ENCODE results near the gene ATAD2B. TPM values are rescaled to one million over a fixed set of nuclear protein-coding genes. Genes with fewer than 3 reads are reported as not detected.

ATAD2B gene
- polyA plus RNA-seq, 3 donors, result 2.0 to 3.9 (median 3.2) TPM

DNA sequence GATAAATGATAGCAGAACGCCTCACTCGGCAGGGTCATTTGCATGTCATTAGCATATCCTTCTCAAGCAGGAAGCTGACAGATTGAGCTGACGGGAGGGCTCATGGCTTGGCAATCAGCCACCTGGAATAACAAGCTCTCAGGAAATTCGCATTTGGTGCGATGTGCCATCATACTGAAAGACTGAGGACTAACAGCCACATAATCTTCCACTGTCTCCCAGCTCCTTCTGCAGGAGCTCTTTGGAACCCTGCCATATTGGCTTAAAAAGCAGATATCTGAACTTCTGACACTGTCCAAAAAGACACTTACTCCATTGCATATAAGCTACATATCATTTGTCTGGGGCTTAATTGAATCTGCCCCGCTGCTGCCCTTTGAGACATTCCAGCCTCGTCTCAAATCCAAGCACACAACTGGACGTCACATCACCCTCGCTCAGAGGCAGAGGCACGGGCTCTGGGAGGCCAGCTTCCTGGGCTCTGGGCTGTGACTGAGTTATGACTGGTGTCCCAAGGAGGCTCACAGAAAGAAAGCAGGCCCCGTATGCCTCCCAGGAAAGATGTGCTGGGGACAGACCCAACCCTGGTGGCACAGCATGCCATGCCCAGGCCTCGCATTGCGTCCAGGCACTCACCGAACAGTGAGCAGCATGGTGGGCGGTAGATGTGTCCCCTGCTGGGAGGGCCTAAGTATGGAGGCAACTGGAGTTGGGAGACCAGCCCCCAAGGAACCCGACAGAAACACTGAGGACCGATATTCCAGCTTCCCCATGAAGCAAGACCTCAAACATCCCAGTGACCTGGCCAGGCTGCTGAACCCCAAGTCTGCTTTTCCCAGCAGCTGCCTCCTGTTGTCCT lies 228.0 kb downstream of the ATAD2B start:
- WGBS, 3 donors, result 76 to 84% (median 76%) methylated on average over 17 of the region's 17 CpGs
- no peak overlapping the region for H3K27ac ChIP-seq (ENCODE audit: low read depth, low read length)

Other genes with a start within 250 kb of the ATAD2B start
- gene UBXN2A, start 13.3 kb upstream of the ATAD2B start, polyA plus RNA-seq, result 10 to 100 TPM in 1 of 3 donors, 1 to 10 TPM in 2; 2.8 to 15.1 (median 7.7) TPM
- gene MFSD2B, start 83.0 kb upstream of the ATAD2B start, polyA plus RNA-seq, result under 1 TPM in 2 of 3 donors, not detected in 1; 0.06 to 0.18 TPM
- 1 to 10 TPM; 1.9 to 2.0 (median 1.9) TPM for gene WDCP, start 120.3 kb upstream of the ATAD2B start, polyA plus RNA-seq
- 1 to 10 TPM; 6.7 to 8.2 (median 7.9) TPM for gene FKBP1B, start 122.6 kb upstream of the ATAD2B start, polyA plus RNA-seq
- gene SF3B6, start 149.2 kb upstream of the ATAD2B start, polyA plus RNA-seq, result 100 to 1,000 TPM in 1 of 3 donors, 10 to 100 TPM in 2; 57.6 to 137 (median 86.0) TPM
- gene TP53I3, start 157.7 kb upstream of the ATAD2B start, polyA plus RNA-seq, result 10 to 100 TPM; 14.6 to 50.4 (median 33.0) TPM
- under 1 TPM; 0.31 to 0.79 (median 0.46) TPM for gene PFN4, start 196.2 kb upstream of the ATAD2B start, polyA plus RNA-seq
- gene FAM228B, start 196.3 kb upstream of the ATAD2B start, polyA plus RNA-seq, result 10 to 100 TPM in 2 of 3 donors, 1 to 10 TPM in 1; 3.1 to 27.1 (median 10.8) TPM
- 1 to 10 TPM in 2 of 3 donors, under 1 TPM in 1; 0.29 to 5.6 (median 4.0) TPM for gene FAM228A, start 247.9 kb upstream of the ATAD2B start, polyA plus RNA-seq